ENCODE results near the gene PSMG4.

- TF ChIP-seq POLR2A (IDR thresholded peaks at IDR 0.05; ENCODE audit: low read length) (no peak), GATA1 (IDR thresholded peaks at IDR 0.05; ENCODE audit: low read depth, low read length) (no peak)
Measured at GRCh38 chr6:3232017-3232945, 26.5 kb upstream of the PSMG4 start.

Data from erythroblast (primary cell).